ENCODE results near the gene MTCL1. TPM values are rescaled to one million over a fixed set of nuclear protein-coding genes. Genes with fewer than 3 reads are reported as not detected.

Gene MTCL1
- total and polyA plus RNA-seq, 10 of the 15 experiments (the other 5 are each of a cell fraction or from before 2014, with no cell fraction given): 0.03 to 0.36 (median 0.13) TPM; not detected in 4

GRCh38 chr18:8845506-8845905 is 140.2 kb downstream of the MTCL1 start:
- Histone ChIP-seq H3K4me2 (ENCODE audit: control insufficient read depth, insufficient read depth) (no peak overlapping the region), H3K27me3 (replicated peaks in 1 of 2; ENCODE audit: control insufficient read depth in 2 of 2, insufficient read depth in 2 of 2, low read length in 1 of 2) (peaks cover 0 to 3% of the 10 kb centered on the region in 2 experiments; a peak in 1 of 4 replicates), H3K4me1 (ENCODE audit: control insufficient read depth, insufficient read depth, low read length) (no peaks in the 10 kb centered on the region), H3K4me3 (no peak overlapping the region), H4K20me1 (ENCODE audit: control insufficient read depth, insufficient read depth) (no peaks in the 10 kb centered on the region), H3K36me3 (ENCODE audit: control insufficient read depth in 2 of 2, insufficient read depth in 2 of 2, low read length in 1 of 2) (no peaks in the 10 kb centered on the region), H3K79me2 (ENCODE audit: control insufficient read depth, insufficient read depth, low read length) (no peaks in the 10 kb centered on the region), H3K27ac (ENCODE audit: control insufficient read depth, insufficient read depth) (no peak overlapping the region), H2AFZ (ENCODE audit: control insufficient read depth, low read depth, low read length) (no peak overlapping the region), H3K9ac (ENCODE audit: control insufficient read depth, insufficient read depth, low read length) (no peak overlapping the region), H3K9me3 (replicated peaks; ENCODE audit: control insufficient read depth, insufficient read depth, low read length) (no peaks in the 10 kb centered on the region)
- WGBS (ENCODE audit: insufficient coverage, insufficient replicate concordance, low lambda C conversion rate, missing lambda C conversion rate): 63% methylated on average over 7 of the region's 7 CpGs
- POLR2A ChIA-PET: no interaction called here
- ATAC-seq (no peak), FAIRE-seq (no peak), DNase-seq (ENCODE audit: low read depth, low spot score) (no peak)
- in situ Hi-C loops (cut with MboI) (loop anchor here (25.0 kb wide), 2 partner anchors 117 to 1467 kb away; no protein-coding TSS in a partner anchor), intact Hi-C loops (cut with micrococcal nuclease; ENCODE audit: unreplicated experiment) (no loop called here)
- no peak for TF ChIP-seq GABPA (IDR thresholded peaks at IDR 0.05; ENCODE audit: low read depth)
- no peak for TF ChIP-seq ZNF207 (IDR thresholded peaks at IDR 0.05; ENCODE audit: borderline replicate concordance)
- no peak for TF ChIP-seq KLF5 (IDR thresholded peaks at IDR 0.05; ENCODE audit: partially characterized antibody)
- TF ChIP-seq CREB1 (IDR thresholded peaks at IDR 0.05; ENCODE audit: low read depth): no peak
- TF ChIP-seq STAT1 (conservative IDR thresholded peaks at IDR 0.05): no peak
- TF ChIP-seq PAX8 (IDR thresholded peaks at IDR 0.05): no peak
- no peak for TF ChIP-seq NFIC (IDR thresholded peaks at IDR 0.05; ENCODE audit: low read depth, low read length)
- TF ChIP-seq PKNOX1 (IDR thresholded peaks at IDR 0.05): no peak
- no peak for TF ChIP-seq PRDM15 (CRISPR knock-in tag; IDR thresholded peaks at IDR 0.05)
- CTCF ChIA-PET: no interaction called here
- no TSS peak for BruUV-seq (replicated peaks)
- SMC1A ChIA-PET (ENCODE audit: uncharacterized antibody, unreplicated experiment): no interaction called here
- RAD21 ChIA-PET (ENCODE audit: unreplicated experiment): no interaction called here

Measured in GM12878 (cell line).